GM12878 (cell line): Measurements from ENCODE around the gene IRAK2. TPM values are rescaled to one million over a fixed set of nuclear protein-coding genes. Genes with fewer than 3 reads are reported as not detected.

Source experiments
- ATAC-seq: fragments of 200-7000 bp; cut with Tn5 transposase; 3 replicates; pipeline ENCODE4 v1.9.1; 2020; ENCODE audit warnings: mild to moderate bottlenecking, moderate library complexity
- BruUV-seq: library from RNA; stranded (reverse); fragments of 400-500 nt; replicated peaks from 2 replicates; lab custom pipeline; 2021; lab: Mats Ljungman, UMichigan
- CTCF ChIA-PET: fragments of 300-600 bp; sonication (Branson Sonifier 250); formaldehyde crosslinking; extraction: SDS; loops from one replicate; lab custom pipeline; 2021; ENCODE audit warnings: inconsistent platforms; lab: Yijun Ruan, JAX
- POLR2A ChIA-PET: fragments of 350-600 bp; formaldehyde crosslinking; extraction: SDS; loops from one replicate; lab custom pipeline; 2021; ENCODE audit warnings: inconsistent platforms; lab: Charles Lee
- RAD21 ChIA-PET: fragments of 300-600 bp; sonication (Branson Sonifier 250); formaldehyde crosslinking; loops from one replicate; lab custom pipeline; 2023; ENCODE audit warnings: antibody characterized with exemption; ENCODE audit not compliant: unreplicated experiment; lab: Charles Lee
- SMC1A ChIA-PET: fragments of 300-600 bp; sonication (Branson Sonifier 250); formaldehyde crosslinking; loops from one replicate; lab custom pipeline; 2023; ENCODE audit not compliant: unreplicated experiment, uncharacterized antibody; lab: Charles Lee
- DNase-seq: peaks from one replicate; pipeline ENCODE4 v3.0.0-alpha.2; 2011; ENCODE audit warnings: low read depth, low spot score
- FAIRE-seq: peaks from 3 replicates; lab custom pipeline; 2011; peaks lifted over from hg19 to GRCh38; lab: Jason Lieb, UNC
- H2AFZ ChIP-seq: 2 replicates; pipeline ENCODE4 v1.6.0; 2011; ENCODE audit warnings: low read depth, low read length, control low read depth; ENCODE audit not compliant: control insufficient read depth
- H3K27ac ChIP-seq: 2 replicates; pipeline ENCODE4 v1.5.1; 2011; ENCODE audit warnings: control low read depth; ENCODE audit not compliant: control insufficient read depth, insufficient read depth
- H3K27me3 ChIP-seq, 2 experiments: replicated peaks in 1 of 2; 2 replicates each; pipeline versions ENCODE4 v1.6.0 to v1.6.1; 2011; ENCODE audit warnings: low read length in 1 of 2; ENCODE audit not compliant: control insufficient read depth in 2 of 2, insufficient read depth in 2 of 2
- H3K36me3 ChIP-seq, 2 experiments: 2 replicates each; pipeline ENCODE4 v1.5.1; 2011; ENCODE audit warnings: low read length in 1 of 2; ENCODE audit not compliant: control insufficient read depth in 2 of 2, insufficient read depth in 2 of 2
- H3K4me1 ChIP-seq: 2 replicates; pipeline ENCODE4 v1.6.1; 2011; ENCODE audit warnings: mild to moderate bottlenecking, low read length, moderate library complexity, mixed read lengths; ENCODE audit not compliant: control insufficient read depth, insufficient read depth
- H3K4me2 ChIP-seq: 2 replicates; pipeline ENCODE4 v1.6.0; 2011; ENCODE audit warnings: control low read depth; ENCODE audit not compliant: control insufficient read depth, insufficient read depth
- H3K4me3 ChIP-seq: fragments of 200-600 bp; sonication (generic); 2 replicates; pipeline ENCODE4 v1.5.1; 2016
- H3K79me2 ChIP-seq: 2 replicates; pipeline ENCODE4 v1.6.0; 2011; ENCODE audit warnings: low read length; ENCODE audit not compliant: control insufficient read depth, insufficient read depth
- H3K9ac ChIP-seq: 2 replicates; pipeline ENCODE4 v1.8.0; 2011; ENCODE audit warnings: low read length, control low read depth, mixed read lengths; ENCODE audit not compliant: control insufficient read depth, insufficient read depth
- H3K9me3 ChIP-seq: replicated peaks from 3 replicates; pipeline ENCODE4 v1.5.1; 2011; ENCODE audit warnings: mild to moderate bottlenecking, low read length; ENCODE audit not compliant: control insufficient read depth, insufficient read depth
- H4K20me1 ChIP-seq: 2 replicates; pipeline ENCODE4 v1.6.0; 2011; ENCODE audit not compliant: control insufficient read depth, insufficient read depth
- CBX3 ChIP-seq: fragments of 200-600 bp; sonication (generic); IDR thresholded peaks from 2 replicates; pipeline ENCODE4 v1.6.1; 2016; ENCODE audit warnings: low read depth, borderline replicate concordance
- ETV6 ChIP-seq, 2 experiments: fragments of 450-650 bp in 1 of 2; IDR thresholded peaks in 1 of 2; conservative IDR thresholded peaks in 1 of 2; 2 replicates each; pipeline ENCODE4 v1.6.1; 2014; ENCODE audit warnings: antibody characterized with exemption in 1 of 2, borderline replicate concordance in 1 of 2, low read depth in 1 of 2, mild to moderate bottlenecking in 1 of 2, moderate library complexity in 1 of 2
- IKZF1 ChIP-seq: fragments of 450-650 bp; conservative IDR thresholded peaks from 2 replicates; pipeline ENCODE4 v1.6.1; 2017; ENCODE audit warnings: antibody characterized with exemption, mild to moderate bottlenecking
- IRF4 ChIP-seq: IDR thresholded peaks from 2 replicates; pipeline ENCODE4 v1.6.1; 2011; ENCODE audit warnings: low read depth, low read length
- JUND ChIP-seq: IDR thresholded peaks from 2 replicates; pipeline ENCODE4 v1.6.1; 2012; ENCODE audit warnings: low read depth, mild to moderate bottlenecking, low read length, improper control_type of control experiment, moderate library complexity
- MYB ChIP-seq: fragments of 150-350 bp; IDR thresholded peaks from 2 replicates; pipeline ENCODE4 v1.6.1; 2014; ENCODE audit warnings: mild to moderate bottlenecking, low read depth, low read length, borderline replicate concordance
- NFIC ChIP-seq: IDR thresholded peaks from 2 replicates; pipeline ENCODE4 v1.6.1; 2012; ENCODE audit warnings: low read depth, mild to moderate bottlenecking, inconsistent platforms, low read length, moderate library complexity
- NFYA ChIP-seq: IDR thresholded peaks from 2 replicates; pipeline ENCODE4 v1.6.1; 2011; ENCODE audit warnings: low read depth, mild to moderate bottlenecking, low read length, improper control_type of control experiment, borderline replicate concordance
- POLR2AphosphoS2 ChIP-seq: IDR thresholded peaks from 2 replicates; pipeline ENCODE4 v1.6.1; 2011; ENCODE audit warnings: low read depth, mild to moderate bottlenecking, low read length, improper control_type of control experiment, moderate library complexity
- POLR2AphosphoS5 ChIP-seq: IDR thresholded peaks from 2 replicates; pipeline ENCODE4 v1.6.1; 2011; ENCODE audit warnings: mild to moderate bottlenecking, low read length, inconsistent platforms
- RAD21 ChIP-seq: IDR thresholded peaks from 2 replicates; pipeline ENCODE4 v1.6.1; 2011; ENCODE audit warnings: mild to moderate bottlenecking, low read depth, low read length, moderate library complexity; ENCODE audit not compliant: insufficient read depth
- RUNX3 ChIP-seq: IDR thresholded peaks from 2 replicates; pipeline ENCODE4 v1.6.1; 2012; ENCODE audit warnings: low read length, inconsistent platforms
- WRNIP1 ChIP-seq: IDR thresholded peaks from 2 replicates; pipeline ENCODE4 v1.6.1; 2011; ENCODE audit warnings: low read depth, low read length, improper control_type of control experiment, borderline replicate concordance
- ZBED1 ChIP-seq: IDR thresholded peaks from 2 replicates; pipeline ENCODE4 v1.6.1; 2016; ENCODE audit warnings: borderline replicate concordance
- ZNF24 ChIP-seq: fragments of 450-650 bp; IDR thresholded peaks from 2 replicates; pipeline ENCODE4 v1.6.1; 2017; ENCODE audit warnings: antibody characterized with exemption, mild to moderate bottlenecking
- WGBS: methylation state at CpG from one replicate; pipeline ENCODE4 v1.1.6; 2016; ENCODE audit warnings: low lambda C conversion rate; ENCODE audit not compliant: insufficient replicate concordance, insufficient coverage; ENCODE audit errors: missing lambda C conversion rate; 5-methylcytosine and 5-hydroxymethylcytosine counted together
- in situ Hi-C: fragments of 300-500 bp; cut with MboI; formaldehyde crosslinking; loops from 9 replicates; pipeline ENCODE4 v1.14.3; 2018; ENCODE audit warnings: mixed read lengths
- intact Hi-C: fragments of 100-400 bp; cut with micrococcal nuclease; formaldehyde crosslinking; loops from one replicate; pipeline ENCODE4 v1.14.2; 2022; ENCODE audit not compliant: unreplicated experiment
- polyA plus RNA-seq, 11 experiments: library from polyadenylated mRNA; depleted of rRNA in 4 of 11; unstranded in 6 of 11; stranded (reverse) in 5 of 11; fragments of >200 nt; fragmentation: Nextera tagmentation in 4 of 11; fragmentation: Illumina TruSeq in 1 of 11; extraction: Ambion mirVana in 4 of 11; extraction: Trizol in 1 of 11; gene quantifications; 1 replicate in 1 of 11; 2 replicates in 10 of 11; pipeline versions ENCODE4 v1.2.1 to v1.2.3, GENCODE V29; 2011 to 2016; ENCODE audit warnings: inconsistent platforms in 2 of 11, missing spikeins in 2 of 11, low read depth in 1 of 11
- total RNA-seq, 4 experiments: library from RNA; depleted of rRNA in 3 of 4; stranded (reverse); fragments of >200 nt in 3 of 4; fragmentation: Illumina TruSeq in 1 of 4; extraction: Trizol in 1 of 4; gene quantifications; 2 replicates each; pipeline versions ENCODE4 v1.2.1 to v1.2.3, GENCODE V29; 2013 to 2021
- TF ChIP-seq, protein P1 (sequence below): fragments of 450-650 bp; IDR thresholded peaks from 2 replicates; pipeline ENCODE4 v1.6.1; 2018; ENCODE audit warnings: borderline replicate concordance, mild to moderate bottlenecking; ENCODE audit not compliant: partially characterized antibody
- TF ChIP-seq, protein P2 (sequence below): fragments of 450-650 bp; IDR thresholded peaks from 2 replicates; pipeline ENCODE4 v1.6.1; 2016; ENCODE audit warnings: mild to moderate bottlenecking
- TF ChIP-seq, protein P3 (sequence below): IDR thresholded peaks from 2 replicates; pipeline ENCODE4 v1.6.1; 2011; ENCODE audit warnings: low read depth, mild to moderate bottlenecking, low read length, moderate library complexity, borderline replicate concordance; ENCODE audit errors: extremely low read depth

IRAK2 gene
- total and polyA plus RNA-seq, 10 of the 15 experiments (the other 5 are each of a cell fraction or from before 2014, with no cell fraction given): 0.48 to 5.7 (median 4.5) TPM

DNA sequence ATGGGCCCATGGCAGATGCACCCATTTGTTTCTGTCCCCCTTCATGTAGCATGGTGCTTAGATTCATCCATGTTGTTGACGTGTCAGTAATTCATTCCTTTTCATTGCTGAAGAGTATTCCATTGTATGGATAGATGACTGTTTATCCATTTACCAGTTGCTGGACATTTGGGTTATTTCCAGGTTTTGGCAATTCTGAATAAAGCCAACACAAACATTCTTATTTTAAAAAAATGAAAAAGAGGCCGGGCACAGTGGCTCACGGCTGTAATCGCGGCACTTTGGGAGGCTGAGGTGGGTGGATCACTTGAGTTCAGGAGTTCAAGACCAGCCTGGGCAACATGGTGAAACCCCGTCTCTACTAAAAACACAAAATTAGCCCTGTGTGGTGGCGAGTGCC, 64.9 kb downstream of the IRAK2 start:
- in situ Hi-C loops: no loop called here
- no peaks in the 10 kb centered on the region for H3K9me3 ChIP-seq
- H3K4me1 ChIP-seq: peaks cover 27% of the 10 kb centered on the region
- POLR2A ChIA-PET: interaction anchor here (1.5 kb wide), 1 partner anchor 38 kb away, joined by 3 read pairs; no protein-coding TSS in a partner anchor
- TF ChIP-seq RUNX3 (no peak), NFIC (no peak), IKZF1 (no peak), ZBED1 (no peak), POLR2AphosphoS5 (no peak), WRNIP1 (no peak), NFYA (no peak), ETV6 (conservative IDR thresholded peaks at IDR 0.05 in 1 of 2, IDR thresholded peaks at IDR 0.05 in 1 of 2; ENCODE audit: borderline replicate concordance in 1 of 2, low read depth in 1 of 2) (no peak), ZNF24 (no peak), CBX3 (no peak), JUND (no peak), IRF4 (no peak), RAD21 (no peak), MYB (no peak), POLR2AphosphoS2 (no peak)
- TF ChIP-seq, protein P1, sequence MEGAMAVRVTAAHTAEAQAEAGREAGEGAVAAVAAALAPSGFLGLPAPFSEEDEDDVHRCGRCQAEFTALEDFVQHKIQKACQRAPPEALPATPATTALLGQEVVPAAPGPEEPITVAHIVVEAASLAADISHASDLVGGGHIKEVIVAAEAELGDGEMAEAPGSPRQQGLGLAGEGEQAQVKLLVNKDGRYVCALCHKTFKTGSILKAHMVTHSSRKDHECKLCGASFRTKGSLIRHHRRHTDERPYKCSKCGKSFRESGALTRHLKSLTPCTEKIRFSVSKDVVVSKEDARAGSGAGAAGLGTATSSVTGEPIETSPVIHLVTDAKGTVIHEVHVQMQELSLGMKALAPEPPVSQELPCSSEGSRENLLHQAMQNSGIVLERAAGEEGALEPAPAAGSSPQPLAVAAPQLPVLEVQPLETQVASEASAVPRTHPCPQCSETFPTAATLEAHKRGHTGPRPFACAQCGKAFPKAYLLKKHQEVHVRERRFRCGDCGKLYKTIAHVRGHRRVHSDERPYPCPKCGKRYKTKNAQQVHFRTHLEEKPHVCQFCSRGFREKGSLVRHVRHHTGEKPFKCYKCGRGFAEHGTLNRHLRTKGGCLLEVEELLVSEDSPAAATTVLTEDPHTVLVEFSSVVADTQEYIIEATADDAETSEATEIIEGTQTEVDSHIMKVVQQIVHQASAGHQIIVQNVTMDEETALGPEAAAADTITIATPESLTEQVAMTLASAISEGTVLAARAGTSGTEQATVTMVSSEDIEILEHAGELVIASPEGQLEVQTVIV: no peak
- TF ChIP-seq, protein P2, sequence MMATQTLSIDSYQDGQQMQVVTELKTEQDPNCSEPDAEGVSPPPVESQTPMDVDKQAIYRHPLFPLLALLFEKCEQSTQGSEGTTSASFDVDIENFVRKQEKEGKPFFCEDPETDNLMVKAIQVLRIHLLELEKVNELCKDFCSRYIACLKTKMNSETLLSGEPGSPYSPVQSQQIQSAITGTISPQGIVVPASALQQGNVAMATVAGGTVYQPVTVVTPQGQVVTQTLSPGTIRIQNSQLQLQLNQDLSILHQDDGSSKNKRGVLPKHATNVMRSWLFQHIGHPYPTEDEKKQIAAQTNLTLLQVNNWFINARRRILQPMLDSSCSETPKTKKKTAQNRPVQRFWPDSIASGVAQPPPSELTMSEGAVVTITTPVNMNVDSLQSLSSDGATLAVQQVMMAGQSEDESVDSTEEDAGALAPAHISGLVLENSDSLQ: no peak
- TF ChIP-seq, protein P3, sequence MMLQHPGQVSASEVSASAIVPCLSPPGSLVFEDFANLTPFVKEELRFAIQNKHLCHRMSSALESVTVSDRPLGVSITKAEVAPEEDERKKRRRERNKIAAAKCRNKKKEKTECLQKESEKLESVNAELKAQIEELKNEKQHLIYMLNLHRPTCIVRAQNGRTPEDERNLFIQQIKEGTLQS: no peak
- TF ChIP-seq, all 136 proteins: peak for 0
- Histone ChIP-seq H2AFZ (no peak overlapping the region), H3K36me3 (peaks cover 0 to 2% of the 10 kb centered on the region in 2 experiments; a peak in 1 of 4 replicates), H4K20me1 (no peaks in the 10 kb centered on the region), H3K27ac (no peak overlapping the region), H3K4me3 (no peak overlapping the region), H3K27me3 (no peaks in the 10 kb centered on the region), H3K9ac (no peak overlapping the region), H3K4me2 (no peak overlapping the region), H3K79me2 (no peaks in the 10 kb centered on the region)
- CTCF ChIA-PET: interaction anchor here (0.8 to 1.4 kb wide), 3 partner anchors 64 to 726 kb away, joined by 3 to 4 read pairs (median 3); no protein-coding TSS in a partner anchor
- no TSS peak for BruUV-seq
- SMC1A ChIA-PET: no interaction called here
- no peak for FAIRE-seq
- ATAC-seq: no peak
- DNase-seq: no peak
- RAD21 ChIA-PET: no interaction called here
- WGBS: 97% methylated on average over 7 of the region's 7 CpGs
- intact Hi-C loops: loop anchor here (10.0 kb wide), 2 partner anchors 115 to 275 kb away; partner anchors contain the start of genes BRK1 and PRRT3
